ENCODE results near the gene AKAP12.

The AKAP12 gene

DNA sequence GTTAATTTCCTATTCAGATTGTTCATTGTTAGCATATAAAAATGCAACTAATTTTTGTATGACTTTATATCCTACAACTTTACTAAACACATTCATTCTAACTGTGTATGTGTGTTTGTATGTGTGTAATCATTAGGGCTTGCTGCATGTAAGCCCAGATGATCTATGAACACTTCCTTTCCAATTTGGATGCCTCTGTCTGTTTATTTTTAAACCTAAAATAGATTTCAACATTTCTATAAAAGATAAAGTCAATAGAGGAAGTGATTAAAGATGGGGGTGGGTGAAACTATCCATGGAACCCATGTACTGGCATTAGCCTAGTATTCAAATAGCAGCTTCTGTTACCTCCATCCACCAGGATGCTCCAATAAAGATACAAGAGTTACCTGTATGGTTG lies 15.7 kb upstream of the AKAP12 start:
- TF ChIP-seq CREB1 (IDR thresholded peaks at IDR 0.05; ENCODE audit: low read depth) (no peak), RAD21 (IDR thresholded peaks at IDR 0.05; ENCODE audit: low read depth) (no peak)

- no peak for TF ChIP-seq RAD21 (IDR thresholded peaks at IDR 0.05; ENCODE audit: low read depth)
- TF ChIP-seq NFIC (IDR thresholded peaks at IDR 0.05) = no peak
- TF ChIP-seq REST (IDR thresholded peaks at IDR 0.05; ENCODE audit: low read depth) = no peak
Observed at GRCh38 chr6:151225919-151226318, 13.8 kb upstream of the AKAP12 start.

DNA sequence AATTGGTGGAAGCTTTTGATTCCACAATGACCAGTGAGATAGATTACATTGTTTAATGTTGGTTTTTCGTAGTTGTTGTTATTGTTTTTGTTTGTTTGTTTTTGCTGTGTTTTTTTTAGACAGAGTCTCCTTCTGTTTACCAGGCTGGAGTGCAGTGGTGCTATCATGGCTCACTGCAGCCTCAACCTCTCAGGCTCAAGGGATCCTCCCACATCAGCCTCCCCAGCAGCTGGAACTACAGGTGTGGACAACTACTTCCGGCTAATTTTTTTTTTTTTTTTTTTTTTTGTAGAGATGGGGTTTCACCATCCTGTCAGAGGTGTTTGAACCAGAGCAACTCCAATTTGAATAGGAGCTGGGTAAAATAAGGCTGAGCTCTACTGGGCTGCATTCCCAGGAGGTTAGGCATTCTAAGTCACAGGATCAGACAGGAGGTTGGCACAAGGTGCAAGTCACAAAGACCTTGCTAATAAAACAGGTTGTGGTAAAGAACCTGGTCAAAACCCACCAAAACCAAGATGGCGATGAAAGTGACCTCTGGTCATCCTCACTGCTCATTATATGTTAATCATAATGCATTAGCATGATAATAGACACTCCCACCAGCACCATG lies 10.9 kb upstream of the AKAP12 start:
- TF ChIP-seq FOXM1 (IDR thresholded peaks at IDR 0.05; ENCODE audit: borderline replicate concordance, low read depth) (no peak), TAF1 (IDR thresholded peaks at IDR 0.05; ENCODE audit: low read depth) (no peak), RAD21 (IDR thresholded peaks at IDR 0.05; ENCODE audit: low read depth) (no peak), CEBPB (IDR thresholded peaks at IDR 0.05) (no peak), EGR1 (IDR thresholded peaks at IDR 0.05) (no peak), TEAD4 (IDR thresholded peaks at IDR 0.05) (no peak), YY1 (IDR thresholded peaks at IDR 0.05; ENCODE audit: low read depth) (no peak), REST (IDR thresholded peaks at IDR 0.05; ENCODE audit: low read depth) (no peak), TCF12 (IDR thresholded peaks at IDR 0.05; ENCODE audit: low read depth) (no peak)
- TF ChIP-seq, protein P1, sequence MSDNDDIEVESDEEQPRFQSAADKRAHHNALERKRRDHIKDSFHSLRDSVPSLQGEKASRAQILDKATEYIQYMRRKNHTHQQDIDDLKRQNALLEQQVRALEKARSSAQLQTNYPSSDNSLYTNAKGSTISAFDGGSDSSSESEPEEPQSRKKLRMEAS (IDR thresholded peaks at IDR 0.05) = no peak

GRCh38 chr6:151229401-151230276 lies 10.1 kb upstream of the AKAP12 start:
- TF ChIP-seq FOXM1 (IDR thresholded peaks at IDR 0.05; ENCODE audit: borderline replicate concordance, low read depth) (no peak), NFIC (IDR thresholded peaks at IDR 0.05) (no peak), REST (IDR thresholded peaks at IDR 0.05; ENCODE audit: low read depth) (no peak), EP300 (IDR thresholded peaks at IDR 0.05; ENCODE audit: borderline replicate concordance) (no peak)
- TF ChIP-seq, protein P1 (IDR thresholded peaks at IDR 0.05) = no peak

DNA sequence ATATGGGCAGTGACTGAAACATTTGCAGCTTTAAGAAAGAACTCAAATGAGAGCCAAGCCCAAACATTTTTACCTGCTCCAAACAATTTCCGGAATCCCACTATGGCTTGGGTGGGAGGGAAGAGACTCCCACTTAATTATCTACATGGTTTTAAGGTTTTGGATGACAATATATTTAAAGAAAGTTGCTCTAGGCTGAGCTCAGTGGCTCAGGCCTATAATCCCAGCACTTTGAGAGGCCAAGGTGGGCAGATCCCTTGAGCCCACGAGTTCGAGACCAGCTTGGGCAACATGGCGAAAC lies 9.5 kb upstream of the AKAP12 start:
- TF ChIP-seq FOXM1 (IDR thresholded peaks at IDR 0.05; ENCODE audit: borderline replicate concordance, low read depth) (no peak), EP300 (IDR thresholded peaks at IDR 0.05; ENCODE audit: borderline replicate concordance) (no peak), REST (IDR thresholded peaks at IDR 0.05; ENCODE audit: low read depth) (no peak), YY1 (IDR thresholded peaks at IDR 0.05; ENCODE audit: low read depth) (no peak), NFIC (IDR thresholded peaks at IDR 0.05) (no peak), EGR1 (IDR thresholded peaks at IDR 0.05) (no peak), TCF12 (IDR thresholded peaks at IDR 0.05; ENCODE audit: low read depth) (no peak), ZBTB7A (IDR thresholded peaks at IDR 0.05; ENCODE audit: low read depth) (no peak)
